GM19238 (cell line): ENCODE results near the gene FOXP1.

ENCODE experiments used
- DNase-seq: peaks from one replicate; pipeline ENCODE4 v3.0.0; 2011; ENCODE audit warnings: low spot score; ENCODE audit not compliant: insufficient read length

Gene FOXP1

DNA sequence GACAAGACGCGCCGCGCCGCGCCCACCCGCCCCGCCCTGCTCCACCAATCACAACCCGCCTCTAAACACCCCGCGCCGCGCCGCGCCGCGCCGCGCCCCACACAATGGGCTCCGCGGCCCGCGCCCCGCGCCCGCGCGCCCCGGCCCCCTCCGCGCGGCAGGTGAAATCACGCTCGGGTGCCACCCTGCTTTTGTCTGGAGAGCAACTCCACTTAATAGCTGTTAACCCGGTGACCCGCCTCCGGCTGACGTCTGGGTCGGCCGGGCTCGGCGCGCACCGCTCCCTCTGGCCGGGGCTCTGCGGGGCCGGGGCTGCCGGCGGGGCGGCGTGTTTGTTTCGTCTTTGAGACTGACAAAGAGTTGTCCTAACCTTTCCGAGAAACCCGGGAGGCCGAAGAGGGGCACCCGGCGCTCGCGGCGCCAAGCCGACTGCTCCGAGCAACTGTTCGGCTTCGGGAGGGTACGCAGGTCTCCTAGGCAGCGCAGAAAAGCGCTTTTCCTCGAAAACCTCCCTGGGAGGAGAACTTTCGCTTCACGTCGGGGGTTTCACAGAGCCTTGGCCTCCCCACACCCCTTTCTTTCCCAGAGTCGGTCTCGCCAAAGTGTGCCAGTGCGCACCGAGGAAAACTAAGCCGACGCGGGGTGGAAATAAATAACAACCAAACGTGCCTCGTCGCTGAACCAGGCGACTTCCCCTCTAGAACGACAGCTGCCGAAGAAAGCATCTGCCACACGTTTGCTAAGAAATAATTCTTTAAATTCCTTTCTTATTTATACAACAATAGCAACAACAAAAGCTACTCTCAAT, 518.4 kb downstream of the FOXP1 start:
- no peak for DNase-seq

DNA sequence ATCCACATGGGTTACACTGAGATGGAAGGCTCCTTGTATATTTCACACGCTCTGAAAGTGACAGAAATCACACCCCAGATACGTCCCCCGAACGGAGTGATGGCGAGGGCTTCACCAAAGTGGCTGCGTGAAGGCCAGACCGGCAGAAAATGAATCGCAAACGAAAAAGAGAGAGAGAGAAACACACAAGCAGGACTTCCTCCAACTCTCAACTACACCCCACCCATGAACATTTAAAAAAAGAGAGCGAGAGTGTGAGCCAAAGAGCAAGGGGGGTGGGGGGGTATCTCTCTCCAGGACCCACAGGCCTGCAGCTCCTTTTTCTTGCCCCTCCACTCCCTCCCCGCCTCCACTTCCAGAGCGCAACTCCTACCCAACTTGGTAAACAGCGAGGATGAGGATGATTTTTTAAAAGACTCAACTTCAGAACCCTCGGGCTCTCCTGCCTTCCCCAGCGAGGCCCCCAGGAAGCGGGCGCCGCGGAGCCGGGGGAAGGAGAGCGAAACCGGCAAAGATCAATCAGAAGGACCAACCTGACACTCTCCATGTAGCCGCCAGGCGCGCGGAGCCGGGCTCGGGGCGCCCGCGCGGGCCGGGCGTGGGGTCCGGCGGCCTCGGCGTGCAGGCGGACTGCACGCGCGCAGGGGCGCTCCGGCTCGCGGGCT, 519.1 kb downstream of the FOXP1 start:
- no peak for DNase-seq

DNA sequence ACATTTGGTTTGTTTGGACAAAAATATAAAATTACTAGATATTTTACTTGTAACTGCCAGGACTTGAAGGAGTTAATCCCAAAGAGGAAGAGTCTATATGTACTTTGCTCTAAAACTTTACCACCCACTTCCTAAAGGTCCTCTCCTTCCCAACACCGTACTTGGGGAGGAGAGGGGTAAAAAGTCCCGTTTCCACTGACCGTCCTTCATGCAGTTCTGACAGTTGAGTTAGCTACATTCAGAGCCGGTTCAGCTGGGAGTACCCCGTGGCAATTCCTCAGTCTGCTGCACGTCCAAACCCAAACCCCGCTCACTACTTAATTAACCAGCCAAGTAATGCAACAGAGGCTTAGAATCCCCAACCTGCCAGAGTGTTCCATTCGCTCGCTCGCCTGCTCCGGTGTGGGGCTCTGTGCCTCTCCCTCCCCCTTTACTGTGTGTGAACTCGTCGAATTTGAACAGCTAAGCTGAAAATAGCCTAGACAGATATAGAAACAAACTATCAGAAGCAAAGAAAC, 519.7 kb downstream of the FOXP1 start:
- no peak for DNase-seq

DNA sequence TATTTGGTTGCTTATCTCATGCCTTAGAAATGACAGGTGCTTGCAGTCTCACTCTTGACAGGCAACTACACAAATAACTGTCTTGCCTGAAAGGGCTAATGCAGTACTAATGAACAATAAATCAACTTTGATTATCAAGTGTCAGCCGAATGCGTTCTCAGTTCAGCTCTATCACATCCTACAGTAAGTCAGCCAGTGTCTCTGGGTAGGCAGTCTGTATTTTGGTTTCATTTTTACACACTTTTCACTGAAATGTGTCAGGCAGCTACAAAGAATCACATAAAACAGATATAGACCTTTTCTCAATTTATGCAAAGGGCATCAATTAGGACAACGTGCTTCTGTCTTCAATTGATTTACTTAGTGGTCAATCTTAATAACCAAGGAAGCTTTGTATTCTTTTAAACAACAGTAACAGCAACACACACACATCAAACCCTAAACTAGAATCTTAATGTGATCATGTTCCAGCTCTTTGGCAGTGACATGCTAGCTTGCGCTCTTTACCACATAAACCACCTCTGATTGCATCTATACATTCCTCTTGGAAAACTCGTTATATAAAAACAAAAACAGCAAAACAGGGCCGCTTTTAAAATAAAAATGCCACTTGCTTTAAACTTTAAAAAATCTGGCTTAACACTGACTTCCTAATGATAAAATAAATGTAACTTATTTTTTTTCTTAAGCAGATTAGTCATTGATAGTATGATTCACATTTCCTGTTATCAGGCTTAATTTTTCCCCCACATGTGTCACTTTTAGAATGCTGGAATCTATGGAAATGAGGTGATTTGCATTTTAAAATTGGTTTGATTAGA, 520.4 kb downstream of the FOXP1 start:
- no peak for DNase-seq

DNA sequence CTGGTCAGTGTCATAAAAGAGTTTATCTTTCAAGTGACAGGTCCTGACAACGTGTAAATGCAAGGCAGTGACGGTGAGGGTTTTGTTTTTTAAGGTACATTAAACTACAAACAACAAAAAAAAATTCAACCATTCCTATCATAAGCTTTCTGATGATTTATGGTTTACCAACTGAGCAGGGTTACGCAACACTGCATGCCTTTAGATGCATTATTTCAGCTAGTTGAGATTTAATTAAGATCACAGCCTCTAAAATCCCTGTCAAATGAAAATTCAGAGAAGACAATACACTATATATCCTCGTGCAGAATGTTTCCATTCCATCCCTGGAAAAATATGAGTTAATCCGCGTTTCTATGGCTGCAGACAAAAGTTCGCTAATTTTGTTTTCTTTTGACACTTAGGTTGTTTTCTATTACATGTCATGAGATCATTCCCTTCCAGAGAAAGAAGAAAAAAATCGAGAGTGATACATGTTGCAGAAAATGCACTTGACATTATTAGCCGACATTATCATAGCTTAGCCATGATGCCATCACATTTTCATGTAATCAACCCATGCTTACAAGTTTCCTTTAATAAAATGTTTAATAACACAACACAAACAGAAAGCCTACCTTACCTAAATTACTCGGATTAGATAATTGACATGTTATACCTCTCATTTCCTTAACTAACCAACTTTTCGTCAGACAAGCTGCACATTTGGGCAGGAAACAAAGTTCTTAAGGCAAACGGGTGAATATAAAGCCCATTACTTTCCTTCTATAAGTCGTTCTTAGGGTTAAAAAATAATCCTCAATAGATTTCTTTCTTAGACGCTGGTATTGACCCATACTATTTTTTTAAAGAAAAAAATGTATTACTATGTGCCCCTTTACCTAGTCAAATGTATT, 521.2 kb downstream of the FOXP1 start:
- no peak for DNase-seq

DNA sequence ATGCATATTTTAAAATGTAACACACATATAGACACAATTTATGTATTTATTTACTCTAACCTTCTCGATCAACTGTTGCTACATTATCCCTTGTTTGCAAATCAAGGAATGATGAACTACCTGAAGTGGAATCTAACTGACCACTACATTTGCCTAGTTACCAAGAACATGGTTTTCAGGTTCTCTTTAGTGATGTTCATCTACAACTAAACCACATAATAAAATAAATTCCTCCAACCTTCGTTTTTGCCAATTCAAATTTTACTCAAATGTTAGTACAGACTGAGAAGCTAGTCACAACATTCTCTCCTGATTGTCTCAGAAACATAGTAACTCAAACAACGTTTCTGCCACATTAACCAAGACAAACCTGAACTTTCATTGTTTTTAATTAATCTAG, 521.9 kb downstream of the FOXP1 start:
- DNase-seq = no peak

DNA sequence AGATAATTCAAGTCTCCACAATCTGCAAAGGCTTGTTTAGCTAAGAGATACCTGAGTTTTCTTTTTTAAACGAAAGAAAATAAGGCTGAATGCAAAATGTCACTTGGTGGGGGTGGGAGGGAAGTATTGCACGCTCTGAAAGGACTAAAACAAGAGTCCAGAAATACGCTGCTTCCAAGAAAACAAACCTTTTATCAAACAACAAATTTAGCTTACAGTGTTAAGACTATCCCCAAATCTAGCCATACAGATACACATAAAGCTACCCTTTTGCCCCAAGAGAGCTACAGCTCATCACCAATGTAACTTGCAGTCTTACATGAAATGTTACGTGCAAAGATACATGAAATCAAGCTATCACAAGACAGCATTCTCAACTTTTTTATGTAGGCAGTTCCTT, 522.5 kb downstream of the FOXP1 start:
- DNase-seq = no peak

DNA sequence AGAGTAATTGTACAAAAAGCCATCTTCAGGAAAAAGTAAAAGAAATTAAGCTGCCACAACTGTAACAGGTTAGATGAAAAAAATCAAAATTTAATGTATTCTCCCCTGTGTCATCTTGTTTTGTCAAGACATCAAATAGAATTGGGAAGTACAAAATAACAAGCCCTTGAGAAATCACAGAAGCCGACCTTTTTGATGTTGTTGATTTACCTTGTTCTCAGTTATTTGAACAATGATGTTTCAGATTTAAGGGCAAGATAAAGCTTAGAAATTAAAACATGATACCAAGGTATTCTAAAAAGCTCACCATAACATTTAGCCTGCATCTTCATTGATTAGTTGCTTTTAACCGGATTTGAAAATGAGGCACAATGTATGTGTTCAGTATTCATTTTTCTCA, 523.0 kb downstream of the FOXP1 start:
- DNase-seq = no peak

DNA sequence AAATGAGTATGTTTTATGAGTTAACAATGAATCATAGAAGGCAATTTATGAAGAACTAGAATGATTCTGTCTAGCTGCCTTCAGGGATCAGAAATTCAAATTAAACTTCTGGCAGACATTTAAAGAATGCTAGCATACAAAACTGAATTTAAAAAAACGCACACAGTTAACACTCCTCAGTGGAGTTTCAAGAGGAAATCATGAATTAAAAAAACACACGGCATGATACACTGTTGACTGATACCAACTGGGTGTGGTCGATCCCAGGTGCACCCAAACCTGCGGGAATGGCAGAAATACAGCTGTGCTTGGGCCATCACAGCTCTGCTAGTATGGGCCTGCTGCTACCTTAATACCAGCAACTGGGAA, 526.0 kb downstream of the FOXP1 start:
- no peak for DNase-seq

DNA sequence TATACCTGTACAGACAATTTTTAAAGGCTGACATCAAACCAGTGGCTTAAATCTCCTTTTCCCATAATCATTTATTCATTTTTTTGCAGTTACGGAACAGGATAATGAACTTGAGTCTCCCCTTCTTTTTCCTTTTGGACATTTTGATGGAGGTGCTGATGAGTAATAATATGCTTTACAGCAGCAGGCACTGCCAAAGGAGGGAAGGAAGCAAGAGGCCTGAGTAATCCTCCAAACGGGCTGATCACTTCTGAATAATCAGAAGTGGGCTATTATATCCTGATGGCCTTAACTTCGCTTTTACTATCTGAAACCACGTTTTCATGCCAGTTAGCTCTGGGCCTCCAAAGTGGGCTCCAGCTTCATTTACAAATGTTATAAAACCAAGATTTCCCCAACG, 527.2 kb downstream of the FOXP1 start:
- no peak for DNase-seq

DNA sequence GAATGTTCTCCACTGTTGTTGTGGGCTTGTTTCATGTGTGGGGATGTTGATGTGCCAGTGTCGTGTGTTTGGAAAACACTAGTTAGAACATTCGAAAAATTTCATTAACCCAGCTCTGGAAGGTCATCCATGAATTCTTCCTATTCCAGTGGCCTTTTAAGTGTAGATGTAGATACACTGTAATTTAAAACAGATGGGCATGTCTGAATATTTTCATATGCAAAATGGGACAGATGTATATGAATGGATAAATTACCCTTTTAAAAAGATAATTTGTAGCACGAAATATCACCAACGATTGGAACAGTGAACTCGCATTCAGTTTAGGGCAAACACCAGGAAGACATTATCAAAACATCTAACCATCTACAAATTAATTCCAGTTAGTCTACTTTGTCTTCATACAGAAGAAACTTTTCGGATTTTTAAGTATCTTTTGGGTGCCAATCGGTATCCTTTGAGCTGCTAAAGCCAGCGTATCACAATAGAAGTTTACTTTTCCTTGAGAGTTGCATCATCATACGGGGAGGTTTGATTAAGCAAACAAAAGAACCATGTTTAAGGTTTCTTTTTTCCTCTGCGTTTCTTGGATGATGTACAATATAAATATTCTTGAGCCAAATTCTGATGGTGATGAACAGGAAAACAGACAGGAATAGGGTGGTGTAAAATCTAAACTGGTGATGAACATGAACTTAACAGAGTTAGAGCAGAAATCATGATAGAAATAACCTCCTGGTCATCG, 528.1 kb downstream of the FOXP1 start:
- no peak for DNase-seq

DNA sequence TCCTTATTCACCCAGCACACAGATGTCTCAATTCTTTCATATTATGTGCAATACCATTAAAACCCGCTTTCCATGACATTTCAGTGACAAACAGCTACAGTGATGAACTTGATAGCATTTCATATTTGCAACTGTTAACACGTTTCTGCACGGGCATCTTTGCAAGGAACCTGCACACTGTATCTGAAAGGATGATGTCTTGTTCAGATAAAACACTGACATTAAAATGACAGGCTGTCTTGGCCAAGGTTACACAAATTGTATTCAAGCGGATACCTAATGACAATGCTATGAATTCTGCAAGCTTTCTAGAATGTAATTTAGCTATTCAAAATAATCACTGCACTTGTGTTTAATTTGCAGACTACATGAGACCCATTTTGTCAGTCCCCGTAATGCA, 529.2 kb downstream of the FOXP1 start:
- no peak for DNase-seq

DNA sequence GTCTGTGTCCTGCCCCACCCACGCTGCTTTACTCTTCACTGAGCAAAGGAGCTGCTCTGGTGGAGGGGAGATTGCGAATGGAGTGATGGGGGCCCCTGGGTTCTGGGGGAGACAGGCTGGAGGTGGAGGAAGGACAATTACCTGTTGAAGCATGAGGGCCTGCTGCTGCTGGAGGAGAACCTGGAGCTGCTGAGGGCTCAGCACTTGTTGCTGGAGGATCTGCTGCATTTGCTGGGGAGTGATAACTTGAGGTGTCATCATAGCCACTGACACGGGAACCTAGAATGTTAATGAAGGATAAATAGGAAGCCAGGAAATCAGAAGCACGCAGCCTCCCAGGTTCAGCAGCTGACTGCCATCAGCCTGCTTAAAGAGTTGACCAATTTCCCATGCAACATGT, 530.0 kb downstream of the FOXP1 start:
- DNase-seq = no peak

DNA sequence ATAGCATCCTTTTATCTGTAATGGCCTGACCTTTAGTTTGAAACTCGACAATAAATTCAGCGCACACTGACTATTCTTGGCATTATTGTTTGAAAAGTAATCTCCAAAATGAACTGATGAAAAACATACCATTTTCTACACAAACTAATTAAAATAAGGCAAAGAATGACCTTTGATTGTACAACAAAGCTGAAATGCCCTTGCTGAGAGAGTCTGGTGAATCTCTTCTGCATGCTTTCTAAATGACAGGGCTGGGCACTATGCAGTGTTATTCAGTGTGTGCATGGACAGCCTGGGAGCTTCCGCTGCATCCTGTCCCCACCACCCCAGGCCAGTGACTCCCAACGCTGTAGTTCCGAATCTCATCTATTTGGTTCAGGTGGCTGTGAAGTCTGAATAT, 530.8 kb downstream of the FOXP1 start:
- DNase-seq = no peak

DNA sequence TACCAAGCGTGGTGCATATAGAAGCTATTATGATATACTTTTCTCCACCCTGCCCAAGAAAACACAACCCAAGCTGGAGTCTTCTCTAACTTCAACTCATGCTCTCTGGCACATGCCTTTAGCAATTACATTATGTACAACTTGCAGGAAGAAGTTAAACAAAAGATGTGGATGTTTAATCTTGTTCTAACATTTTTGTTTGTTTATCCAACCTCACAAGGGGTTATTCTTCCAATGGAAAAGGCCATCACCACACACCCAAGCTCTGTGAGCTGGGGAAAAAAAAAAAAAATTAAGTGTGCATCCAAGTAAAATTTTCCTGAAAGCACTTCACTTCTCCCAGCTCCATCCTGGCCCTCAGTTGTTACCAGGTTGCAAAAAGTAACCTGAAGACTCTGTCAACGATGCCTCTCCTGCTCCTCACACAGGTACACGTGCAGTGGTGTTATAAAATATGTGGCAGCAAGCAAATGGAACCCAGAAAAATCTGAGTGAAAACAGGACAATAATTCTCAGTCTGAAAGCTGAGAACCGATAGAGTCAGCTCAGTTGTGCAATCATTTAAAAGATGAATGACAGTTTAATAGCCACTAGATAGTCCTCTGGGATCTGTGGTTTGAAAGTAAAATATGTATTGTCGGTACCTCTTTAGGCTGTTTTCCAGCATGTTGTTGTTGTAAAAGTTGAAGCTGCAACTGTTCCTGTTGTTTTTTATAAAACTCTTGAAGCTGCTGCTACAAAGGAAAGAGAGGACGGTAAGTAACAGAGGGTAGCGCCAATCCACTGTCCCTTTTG, 531.4 kb downstream of the FOXP1 start:
- no peak for DNase-seq

DNA sequence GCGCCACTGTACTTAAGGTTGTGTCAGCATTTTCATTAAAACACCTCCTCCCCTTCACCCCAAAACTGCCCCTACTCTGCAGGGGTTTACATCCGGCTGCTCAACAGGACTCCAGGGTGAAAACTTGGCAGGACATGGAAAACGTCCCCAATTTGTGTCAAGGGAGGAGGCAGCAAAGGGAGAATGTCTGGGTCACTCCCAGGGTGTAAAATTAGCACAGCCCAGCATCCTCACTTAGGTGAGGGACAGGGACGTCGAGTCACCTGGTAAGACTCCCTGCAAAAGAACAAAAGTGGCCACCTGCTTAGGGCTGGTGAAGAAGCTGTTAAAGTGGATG, 532.3 kb downstream of the FOXP1 start:
- DNase-seq = no peak

DNA sequence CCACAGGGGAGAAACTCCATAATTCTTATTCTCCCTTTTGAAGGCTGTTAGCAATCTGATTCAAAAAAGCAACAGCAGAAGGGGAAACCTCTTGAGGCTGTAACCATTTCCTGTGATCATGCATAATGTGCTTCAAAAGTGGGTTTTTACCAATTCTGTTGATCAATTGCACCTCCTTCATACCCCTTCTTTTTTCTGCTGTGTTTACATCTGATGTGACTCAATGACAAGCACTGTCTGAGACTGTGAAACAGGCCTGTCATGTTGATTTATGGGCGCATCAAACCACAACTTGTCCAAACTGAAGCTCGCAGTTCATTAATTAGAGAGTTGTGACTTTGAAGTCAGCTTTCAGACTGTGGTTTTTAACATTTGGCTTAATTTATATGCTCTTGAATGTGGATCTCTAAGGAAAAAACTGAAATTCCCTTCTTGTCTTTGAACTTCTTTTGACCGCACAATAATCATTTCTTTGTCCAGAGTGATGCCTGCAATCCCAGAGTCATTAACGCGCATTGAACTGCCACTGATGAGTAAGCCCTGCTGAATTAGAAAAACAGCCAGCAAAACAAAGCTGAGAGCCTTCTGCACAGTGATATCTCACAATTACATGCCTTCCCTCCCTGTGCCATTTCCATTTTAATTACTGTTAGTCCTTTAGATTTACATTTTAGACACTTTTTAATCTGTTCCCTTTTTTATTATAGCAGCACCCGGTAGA, 532.8 kb downstream of the FOXP1 start:
- no peak for DNase-seq

DNA sequence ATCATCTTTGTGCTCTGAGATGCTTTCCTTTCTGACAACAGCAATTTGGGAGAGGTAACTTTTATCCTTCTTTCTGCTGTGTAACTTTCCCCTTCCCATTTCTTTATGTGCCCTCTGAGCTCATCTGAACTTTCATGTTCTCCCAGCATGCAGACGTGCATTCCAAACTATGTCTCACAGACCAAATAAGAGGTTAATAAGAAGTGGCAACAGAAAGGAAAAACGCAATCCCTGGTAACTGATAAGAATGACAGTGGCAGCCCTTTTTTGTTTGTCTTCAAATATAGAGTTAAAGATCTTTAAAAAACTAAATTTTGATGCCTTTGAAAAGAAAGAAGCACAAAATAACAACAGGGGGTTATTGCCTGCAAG, 533.4 kb downstream of the FOXP1 start:
- no peak for DNase-seq

DNA sequence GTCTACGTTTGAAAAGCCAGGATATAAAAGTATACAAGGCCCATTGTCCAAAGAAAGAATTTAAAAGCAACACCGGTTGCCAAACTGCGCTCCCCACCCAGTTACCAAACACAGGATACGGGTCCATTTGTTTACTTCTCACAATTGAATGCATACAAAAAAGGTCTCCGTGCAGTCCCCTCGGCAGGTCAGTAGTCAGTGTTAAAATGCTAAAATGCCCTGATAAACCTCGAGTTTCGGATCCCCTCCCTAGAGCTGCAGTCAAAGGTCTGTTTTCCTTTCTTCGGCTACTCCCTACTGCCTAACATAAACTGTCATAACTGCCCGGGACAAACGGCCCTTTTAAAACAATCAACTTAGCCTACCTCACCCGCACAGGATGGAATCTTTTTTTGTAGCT, 534.6 kb downstream of the FOXP1 start:
- no peak for DNase-seq
